ENCODE measurements around the gene PRMT5.

DNA sequence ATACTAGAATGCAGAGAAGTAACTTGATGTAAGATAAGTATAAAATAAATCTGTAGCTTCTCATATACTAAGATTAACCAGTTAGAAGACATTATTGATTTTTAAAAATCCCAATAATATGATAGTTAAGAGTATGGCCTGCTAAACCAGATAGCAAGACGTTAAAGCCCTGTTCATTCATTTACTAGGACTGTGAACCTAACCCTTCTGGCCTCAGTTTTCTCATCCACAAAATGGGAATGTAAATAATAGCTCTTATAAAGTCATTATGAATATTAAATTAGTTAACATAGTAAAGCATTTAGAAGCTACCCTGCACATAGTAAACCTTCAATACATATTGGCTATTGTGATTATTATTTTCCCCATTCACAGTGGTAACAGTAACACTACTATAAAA lies 6.0 kb upstream of the PRMT5 start:
- TF ChIP-seq, protein P1, sequence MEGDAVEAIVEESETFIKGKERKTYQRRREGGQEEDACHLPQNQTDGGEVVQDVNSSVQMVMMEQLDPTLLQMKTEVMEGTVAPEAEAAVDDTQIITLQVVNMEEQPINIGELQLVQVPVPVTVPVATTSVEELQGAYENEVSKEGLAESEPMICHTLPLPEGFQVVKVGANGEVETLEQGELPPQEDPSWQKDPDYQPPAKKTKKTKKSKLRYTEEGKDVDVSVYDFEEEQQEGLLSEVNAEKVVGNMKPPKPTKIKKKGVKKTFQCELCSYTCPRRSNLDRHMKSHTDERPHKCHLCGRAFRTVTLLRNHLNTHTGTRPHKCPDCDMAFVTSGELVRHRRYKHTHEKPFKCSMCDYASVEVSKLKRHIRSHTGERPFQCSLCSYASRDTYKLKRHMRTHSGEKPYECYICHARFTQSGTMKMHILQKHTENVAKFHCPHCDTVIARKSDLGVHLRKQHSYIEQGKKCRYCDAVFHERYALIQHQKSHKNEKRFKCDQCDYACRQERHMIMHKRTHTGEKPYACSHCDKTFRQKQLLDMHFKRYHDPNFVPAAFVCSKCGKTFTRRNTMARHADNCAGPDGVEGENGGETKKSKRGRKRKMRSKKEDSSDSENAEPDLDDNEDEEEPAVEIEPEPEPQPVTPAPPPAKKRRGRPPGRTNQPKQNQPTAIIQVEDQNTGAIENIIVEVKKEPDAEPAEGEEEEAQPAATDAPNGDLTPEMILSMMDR (optimal IDR thresholded peaks at IDR 0.05 in 1 of 3, IDR thresholded peaks at IDR 0.05 in 1 of 3, conservative IDR thresholded peaks at IDR 0.05 in 1 of 3; ENCODE audit: extremely low read depth in 1 of 3, insufficient read depth in 2 of 3, low read length in 3 of 3), result no peak
- no peak for TF ChIP-seq EZH2 (IDR thresholded peaks at IDR 0.05; ENCODE audit: low read length)
